ENCODE results near the gene TMEM50A. TPM values are rescaled to one million over a fixed set of nuclear protein-coding genes. Genes with fewer than 3 reads are reported as not detected.
"Not testable (repeated sequence)": the region's sequence is repeated elsewhere in the genome, so short reads cannot be mapped to it uniquely, and the experiment has no call there.

The TMEM50A gene
- total RNA-seq, 2 experiments from 2014 or later, result 118 to 121 TPM

DNA sequence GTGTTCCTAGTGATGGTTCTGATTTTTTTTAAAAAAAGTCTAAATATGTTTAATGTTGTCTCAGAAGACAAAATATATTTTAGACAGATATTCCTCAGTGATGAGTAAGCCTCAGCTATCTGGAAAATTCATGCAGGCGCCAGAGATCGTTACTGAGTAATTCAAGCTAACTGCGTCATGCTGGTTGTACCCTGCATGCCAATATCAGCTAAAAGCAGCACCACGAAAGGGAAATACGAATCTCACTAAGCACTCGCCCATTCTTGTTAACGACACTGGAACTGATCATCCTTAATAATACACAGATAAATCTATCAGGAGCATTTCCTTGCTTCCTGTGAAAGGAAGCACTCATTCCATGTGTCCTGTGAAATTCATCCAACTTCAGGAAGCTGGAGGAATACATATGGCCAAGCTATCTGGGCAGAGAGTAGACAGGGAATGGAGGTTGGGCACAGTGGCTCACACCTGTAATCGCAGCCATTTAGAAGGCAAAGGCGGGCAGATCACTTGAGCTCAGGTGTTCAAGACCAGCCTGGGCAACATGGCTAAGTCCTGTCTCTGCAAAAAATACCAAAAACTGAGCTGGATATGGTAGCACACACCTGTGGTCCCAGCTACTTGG is 17.7 kb upstream of the TMEM50A start:
- not testable (repeated sequence) for H3K36me3 Mint-ChIP-seq, H3K27ac Mint-ChIP-seq

DNA sequence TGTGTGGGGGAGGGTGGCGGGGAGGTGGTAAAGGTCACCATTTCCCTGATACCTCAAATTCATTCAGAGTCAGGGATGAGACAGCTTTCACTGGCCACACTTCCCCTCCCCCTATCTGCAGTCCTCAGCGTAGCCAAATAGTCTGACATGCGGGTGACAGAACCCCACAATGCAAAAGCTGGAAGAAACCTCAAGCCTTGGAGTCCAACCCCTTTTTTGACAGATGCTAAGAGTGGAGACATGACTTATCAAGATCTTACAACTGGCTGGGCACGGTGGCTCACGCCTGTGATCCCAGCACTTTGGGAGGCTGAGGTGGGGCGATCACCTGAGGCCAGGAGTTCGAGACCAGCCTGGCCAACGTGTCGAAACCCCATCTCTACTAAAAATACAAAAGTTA is 16.0 kb upstream of the TMEM50A start:
- H3K27ac Mint-ChIP-seq; H3K36me3 Mint-ChIP-seq; H3K27me3 Mint-ChIP-seq; DNase-seq; POLR2A ChIA-PET; ATAC-seq (ENCODE audit: low read depth); H3K4me1 Mint-ChIP-seq; H3K9me3 Mint-ChIP-seq; H3K4me3 Mint-ChIP-seq: not testable (repeated sequence)

More for the DNA sequence above, 17.7 kb upstream of the TMEM50A start:
- POLR2A ChIA-PET; ATAC-seq (ENCODE audit: low read depth); H3K4me3 Mint-ChIP-seq; DNase-seq; H3K9me3 Mint-ChIP-seq; H3K4me1 Mint-ChIP-seq; H3K27me3 Mint-ChIP-seq: not testable (repeated sequence)

DNA sequence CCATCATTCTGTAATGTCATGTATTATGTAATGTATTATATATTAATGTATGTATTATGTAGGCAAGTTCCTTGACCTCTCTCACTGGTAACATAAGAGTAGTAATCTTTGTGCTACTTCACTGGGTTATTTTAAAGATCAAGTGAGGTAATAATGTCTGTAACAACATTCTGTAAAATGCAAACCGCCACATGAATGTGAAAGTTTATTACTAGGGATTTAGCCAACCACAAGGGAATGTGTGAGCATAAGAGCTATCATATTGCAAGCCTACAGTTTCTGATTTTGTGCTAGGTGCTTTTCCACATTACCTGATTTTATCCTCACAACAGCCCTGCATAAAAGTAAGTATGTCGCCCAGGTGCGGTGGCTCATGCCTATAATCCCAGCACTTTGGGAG is 13.7 kb upstream of the TMEM50A start:
- H3K4me1 Mint-ChIP-seq; DNase-seq; H3K4me3 Mint-ChIP-seq; ATAC-seq (ENCODE audit: low read depth); H3K27ac Mint-ChIP-seq; H3K9me3 Mint-ChIP-seq; H3K27me3 Mint-ChIP-seq; POLR2A ChIA-PET; H3K36me3 Mint-ChIP-seq: not testable (repeated sequence)

DNA sequence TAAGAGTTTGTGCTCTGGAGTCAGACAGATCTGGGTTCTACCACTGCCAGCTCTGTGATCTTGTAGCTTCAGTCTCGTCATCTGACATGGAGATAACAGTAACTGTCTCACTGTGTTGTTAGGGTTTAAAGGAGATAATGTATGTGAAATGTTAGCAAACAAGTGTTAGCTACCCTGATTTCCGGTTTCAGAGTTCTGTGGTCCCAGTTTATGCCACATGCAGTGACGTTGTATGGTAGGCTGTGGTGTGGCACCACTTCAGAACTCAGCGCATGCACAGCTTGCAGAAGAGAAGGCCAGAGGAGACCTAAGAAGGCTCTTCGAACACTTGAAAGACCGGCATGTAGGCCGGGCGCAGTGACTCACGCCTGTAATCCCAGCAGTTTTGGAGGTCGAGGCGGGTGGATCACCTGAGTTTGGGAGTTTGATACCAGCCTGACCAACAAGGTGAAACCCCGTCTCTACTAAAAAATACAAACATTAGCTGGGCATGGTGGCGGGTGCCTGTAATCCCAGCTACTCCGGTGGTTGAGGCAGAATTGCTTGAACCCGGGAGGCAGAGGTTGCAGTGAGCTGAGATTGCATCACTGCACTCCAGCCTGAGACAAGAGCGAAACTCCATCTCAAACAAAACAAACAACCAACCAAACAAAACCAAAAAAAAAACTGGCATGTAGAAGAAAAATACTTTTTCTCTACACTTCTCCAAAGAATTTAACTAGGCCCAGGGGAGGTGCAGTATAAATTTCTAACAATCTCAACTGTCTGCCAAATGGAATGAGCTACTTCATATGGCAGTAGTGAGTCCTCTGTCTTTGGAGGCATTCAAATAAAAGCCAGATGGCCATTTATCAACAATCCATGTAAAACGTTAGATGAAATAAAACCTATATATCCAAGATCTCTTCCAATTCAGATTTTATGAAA is 10.0 kb upstream of the TMEM50A start:
- DNase-seq, H3K4me3 Mint-ChIP-seq, H3K36me3 Mint-ChIP-seq, H3K9me3 Mint-ChIP-seq, H3K27me3 Mint-ChIP-seq, POLR2A ChIA-PET, H3K4me1 Mint-ChIP-seq, H3K27ac Mint-ChIP-seq: not testable (repeated sequence)
- ATAC-seq (ENCODE audit: low read depth), result peak; percentile 65

DNA sequence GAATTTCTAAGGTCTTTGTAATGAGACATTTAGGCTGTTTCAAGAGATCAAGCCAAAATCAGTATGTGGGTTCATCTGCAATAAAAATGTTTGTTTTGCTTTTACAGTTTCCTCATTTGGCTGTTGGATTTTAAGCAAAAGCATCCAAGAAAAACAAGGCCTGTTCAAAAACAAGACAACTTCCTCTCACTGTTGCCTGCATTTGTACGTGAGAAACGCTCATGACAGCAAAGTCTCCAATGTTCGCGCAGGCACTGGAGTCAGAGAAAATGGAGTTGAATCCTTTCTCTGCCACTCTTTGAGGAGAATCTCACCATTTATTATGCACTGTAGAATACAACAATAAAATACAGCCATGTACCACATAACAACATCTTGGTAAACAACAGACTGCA is 9.3 kb upstream of the TMEM50A start:
- not testable (repeated sequence) for H3K27ac Mint-ChIP-seq

DNA sequence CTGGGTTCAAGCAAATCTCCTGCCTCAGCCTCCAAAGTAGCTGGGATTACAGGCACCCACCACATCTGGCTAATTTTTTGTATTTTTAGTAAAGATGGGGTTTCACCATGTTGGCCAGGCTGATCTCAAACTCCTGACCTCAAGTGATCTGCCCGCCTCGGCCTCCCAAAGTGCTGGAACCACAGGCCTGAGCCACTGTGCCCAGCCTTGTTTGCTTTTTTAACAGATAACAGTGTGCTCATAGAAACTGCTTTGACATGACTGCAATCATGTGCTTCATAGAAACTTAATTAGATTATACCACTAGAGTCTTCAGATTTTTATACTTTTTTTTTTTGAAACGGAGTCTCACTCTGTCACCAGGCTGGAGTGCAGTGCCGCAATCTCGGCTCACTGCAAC is 8.8 kb upstream of the TMEM50A start:
- H3K4me3 Mint-ChIP-seq; ATAC-seq (ENCODE audit: low read depth); H3K27ac Mint-ChIP-seq; POLR2A ChIA-PET; H3K9me3 Mint-ChIP-seq; H3K27me3 Mint-ChIP-seq; H3K36me3 Mint-ChIP-seq; DNase-seq; H3K4me1 Mint-ChIP-seq: not testable (repeated sequence)

More for the DNA sequence above, 9.3 kb upstream of the TMEM50A start:
- ATAC-seq (ENCODE audit: low read depth); DNase-seq; POLR2A ChIA-PET; H3K36me3 Mint-ChIP-seq; H3K27me3 Mint-ChIP-seq; H3K4me3 Mint-ChIP-seq; H3K9me3 Mint-ChIP-seq; H3K4me1 Mint-ChIP-seq: not testable (repeated sequence)

DNA sequence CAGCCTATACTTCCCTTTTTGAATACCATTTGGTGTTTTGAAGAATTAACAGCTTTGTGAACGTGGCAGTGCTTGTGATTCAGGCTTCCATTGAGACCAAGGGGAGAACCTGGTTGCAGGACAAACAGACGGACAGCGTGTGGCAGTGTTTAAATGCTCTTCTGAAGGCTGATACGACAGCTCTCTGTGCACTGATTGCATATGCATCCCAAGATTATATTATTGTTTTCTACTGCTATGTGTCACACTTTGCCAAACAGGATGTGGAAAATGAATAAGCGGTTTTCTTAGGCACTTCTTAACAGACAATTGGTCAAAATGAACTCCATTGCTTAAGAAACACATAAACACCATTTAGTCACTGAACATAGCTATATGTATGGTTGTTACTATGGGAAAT is 8.2 kb upstream of the TMEM50A start:
- H3K4me1 Mint-ChIP-seq, H3K4me3 Mint-ChIP-seq, H3K9me3 Mint-ChIP-seq, H3K36me3 Mint-ChIP-seq, H3K27me3 Mint-ChIP-seq, DNase-seq, POLR2A ChIA-PET, H3K27ac Mint-ChIP-seq: not testable (repeated sequence)
- ATAC-seq (ENCODE audit: low read depth), result peak; percentile 65

DNA sequence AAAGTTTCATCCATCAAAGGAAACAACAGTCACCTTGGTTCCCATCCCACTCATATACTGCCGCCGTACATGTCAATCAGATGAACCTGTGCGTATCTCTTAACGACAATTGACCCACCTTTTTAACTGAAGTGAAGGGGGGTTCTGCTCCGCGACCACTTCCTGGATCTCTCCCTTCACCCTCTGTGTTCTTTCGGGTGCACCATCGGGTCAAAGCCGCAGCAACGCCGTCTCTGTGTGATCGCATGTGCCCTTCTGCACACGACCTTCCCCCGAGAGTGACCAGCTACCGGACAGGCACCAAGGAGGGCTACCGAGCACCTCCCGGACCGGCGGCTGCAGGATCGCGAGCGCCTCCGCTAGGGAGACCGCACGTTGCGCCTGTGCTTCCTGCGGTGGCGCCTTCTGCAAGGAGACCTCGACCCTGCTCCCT is 1.2 kb upstream of the TMEM50A start:
- Mint-ChIP-seq H3K4me1 (peaks cover 18% of the 10 kb centered on the region), H3K4me3 (peak overlapping the region; percentile 93), H3K27ac (peak overlapping the region; percentile 90)
- H3K36me3 Mint-ChIP-seq, H3K9me3 Mint-ChIP-seq, POLR2A ChIA-PET, H3K27me3 Mint-ChIP-seq: not testable (repeated sequence)
- peak; percentile 53 for DNase-seq
- ATAC-seq (ENCODE audit: low read depth), result peak; percentile 27

DNA sequence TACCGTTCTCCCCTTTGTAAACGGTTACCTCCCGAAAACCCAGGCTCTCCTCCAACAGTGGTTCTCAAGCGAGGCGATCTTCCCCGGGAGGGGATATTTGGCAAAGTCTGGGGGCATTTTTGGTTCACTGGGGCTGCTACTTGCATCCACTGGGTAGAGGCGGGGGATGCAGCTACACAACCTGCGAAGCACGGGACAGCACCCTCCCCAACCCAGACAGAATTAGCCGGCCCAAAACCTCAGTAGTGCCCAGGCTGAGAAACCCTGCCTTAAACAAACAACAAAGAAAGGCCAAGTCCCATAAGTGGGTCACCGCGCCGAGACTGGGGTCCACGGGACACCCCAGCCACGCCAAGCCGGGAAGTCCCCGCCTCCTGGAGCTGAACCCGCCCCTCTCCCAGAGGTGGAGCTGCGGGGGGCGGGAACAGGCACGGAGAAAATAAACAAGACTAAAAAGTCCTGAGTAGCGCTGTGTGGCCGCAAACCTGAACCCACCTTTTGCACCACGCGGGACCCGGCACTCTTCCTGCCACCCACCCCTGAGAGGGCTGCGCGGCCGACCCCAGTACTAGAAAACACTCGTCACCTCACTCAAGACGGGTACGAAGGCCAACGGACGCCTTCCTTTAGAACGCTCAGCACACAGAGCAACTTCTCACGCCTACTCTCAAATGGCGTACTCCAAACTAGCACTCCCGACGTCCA is 499 bp upstream of the TMEM50A start:
- H3K9me3 Mint-ChIP-seq, H3K27me3 Mint-ChIP-seq, H3K36me3 Mint-ChIP-seq: not testable (repeated sequence)
- Mint-ChIP-seq H3K4me3 (peak overlapping the region; percentile 87), H3K27ac (peak overlapping the region; percentile 97), H3K4me1 (peaks cover 19% of the 10 kb centered on the region)
- POLR2A ChIA-PET, result interaction anchor here (1.4 to 2.4 kb wide), 2 partner anchors 90 to 105 kb away, joined by 4 to 9 read pairs; partner anchors contain the start of genes RSRP1 and SYF2
- DNase-seq (peak; percentile 58), ATAC-seq (ENCODE audit: low read depth) (peak; percentile 47)

DNA sequence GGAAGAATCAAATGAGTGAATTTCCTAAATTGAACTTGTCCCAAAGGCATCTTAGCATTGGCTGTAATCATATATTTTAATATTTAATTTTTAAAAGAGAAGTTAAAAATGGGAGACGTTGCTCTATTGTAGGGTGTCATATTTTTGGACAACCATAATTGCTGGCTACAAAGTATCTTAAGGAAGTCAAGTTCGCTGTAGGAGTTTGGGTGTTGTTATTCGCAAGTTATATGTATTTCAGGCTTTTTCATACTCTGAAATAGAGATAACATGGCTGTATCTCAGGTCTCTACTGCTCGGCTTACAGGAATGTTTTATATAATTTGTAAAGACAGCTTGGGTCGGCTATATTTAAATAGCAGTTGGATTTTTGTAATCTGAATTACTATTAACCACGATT is 852 bp downstream of the TMEM50A start:
- H3K4me3 Mint-ChIP-seq, result peak overlapping the region; percentile 87
- H3K27me3 Mint-ChIP-seq, result no peaks in the 10 kb centered on the region
- DNase-seq, result no peak
- H3K27ac Mint-ChIP-seq, result peak overlapping the region; percentile 97
- ATAC-seq (ENCODE audit: low read depth), result no peak
- H3K9me3 Mint-ChIP-seq, result no peaks in the 10 kb centered on the region
- H3K4me1 Mint-ChIP-seq, result peaks cover 20% of the 10 kb centered on the region
- H3K36me3 Mint-ChIP-seq, result peaks cover 9% of the 10 kb centered on the region
- POLR2A ChIA-PET, result interaction anchor here (1.1 to 2.4 kb wide), 6 partner anchors 16 to 107 kb away, joined by 3 to 9 read pairs (median 4); partner anchors contain the start of genes RSRP1 and SYF2

DNA sequence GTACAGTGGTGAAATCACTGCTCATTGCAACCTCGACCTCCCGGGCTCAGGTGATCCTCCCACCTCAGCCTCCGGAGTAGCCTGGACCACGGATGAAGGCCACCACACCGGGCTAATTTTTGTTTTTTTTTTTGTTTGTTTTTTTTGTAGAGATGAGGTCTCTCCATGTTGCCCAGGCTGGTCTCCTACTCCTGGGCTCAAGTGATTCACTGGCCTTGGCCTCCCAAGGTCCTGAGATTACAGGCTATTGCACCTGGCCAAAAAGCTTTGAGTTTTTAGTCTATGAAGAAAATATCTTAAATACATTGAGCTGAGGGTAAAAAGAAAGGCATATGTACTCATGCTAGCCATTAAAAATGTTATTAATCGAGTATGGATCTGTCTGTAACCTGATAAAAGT is 3.6 kb downstream of the TMEM50A start:
- H3K36me3 Mint-ChIP-seq, result peaks cover 12% of the 10 kb centered on the region
- peaks cover 18% of the 10 kb centered on the region for H3K4me1 Mint-ChIP-seq
- no peak overlapping the region for H3K27ac Mint-ChIP-seq
- no peak overlapping the region for H3K4me3 Mint-ChIP-seq
- H3K27me3 Mint-ChIP-seq, result no peaks in the 10 kb centered on the region
- no peak for ATAC-seq (ENCODE audit: low read depth)
- POLR2A ChIA-PET, result interaction anchor here (1.1 to 1.3 kb wide), 2 partner anchors 12 to 94 kb away, joined by 3 to 5 read pairs; partner anchors contain the start of gene RSRP1
- DNase-seq, result no peak
- no peaks in the 10 kb centered on the region for H3K9me3 Mint-ChIP-seq

DNA sequence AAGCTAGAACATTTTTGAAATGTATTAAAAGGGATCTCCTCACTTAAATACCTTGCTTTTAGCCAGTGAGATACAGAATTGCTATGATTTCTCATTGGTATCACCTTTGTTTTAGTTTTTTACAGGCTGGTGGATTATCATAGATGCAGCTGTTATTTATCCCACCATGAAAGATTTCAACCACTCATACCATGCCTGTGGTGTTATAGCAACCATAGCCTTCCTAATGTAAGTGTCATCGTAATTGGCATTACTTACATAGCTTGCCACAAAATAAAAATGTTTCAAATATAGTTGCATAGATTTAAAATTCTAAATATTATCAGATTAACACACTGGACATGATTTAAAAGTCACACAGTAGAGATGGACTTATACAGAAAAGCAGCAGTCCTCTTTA is 4.7 kb downstream of the TMEM50A start:
- ATAC-seq (ENCODE audit: low read depth), result no peak
- Mint-ChIP-seq H3K4me1 (peaks cover 22% of the 10 kb centered on the region), H3K4me3 (no peak overlapping the region), H3K36me3 (peaks cover 14% of the 10 kb centered on the region), H3K27ac (no peak overlapping the region), H3K27me3 (no peaks in the 10 kb centered on the region), H3K9me3 (no peaks in the 10 kb centered on the region)
- DNase-seq, result no peak
- POLR2A ChIA-PET, result interaction anchor here (1.3 kb wide), 2 partner anchors 96 to 103 kb away, joined by 4 to 5 read pairs; partner anchors contain the start of gene RSRP1

DNA sequence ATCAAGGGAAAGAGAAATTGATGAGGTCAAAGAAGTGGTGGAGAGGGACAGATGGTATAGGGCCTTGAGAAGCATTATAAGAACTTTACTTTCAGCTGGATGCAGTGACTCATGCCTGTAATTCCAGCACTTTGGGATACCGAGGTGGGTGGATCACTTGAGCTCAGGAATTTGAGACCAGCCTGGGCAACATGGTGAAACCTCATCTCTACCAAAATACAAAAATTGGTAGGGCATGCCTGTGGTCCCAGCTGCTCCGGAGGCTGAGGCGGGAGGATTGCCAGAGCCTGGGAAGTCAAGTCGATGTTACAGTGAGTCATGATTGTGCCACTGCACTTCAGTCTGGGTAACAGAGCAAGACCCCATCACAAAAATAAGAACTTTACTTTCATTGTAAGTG is 5.7 kb downstream of the TMEM50A start:
- ATAC-seq (ENCODE audit: low read depth) (no peak), DNase-seq (no peak)
- Mint-ChIP-seq H3K4me3 (no peak overlapping the region), H3K27me3 (no peaks in the 10 kb centered on the region), H3K4me1 (peaks cover 25% of the 10 kb centered on the region), H3K27ac (no peak overlapping the region), H3K9me3 (no peaks in the 10 kb centered on the region), H3K36me3 (peaks cover 18% of the 10 kb centered on the region)
- POLR2A ChIA-PET, result no interaction called here
